Epithelial cell of esophagus (primary cell): ENCODE results near the gene SYT14.

Experiments
- DNase-seq: peaks from one replicate; pipeline ENCODE4 v3.0.0; 2010; ENCODE audit warnings: low read depth
- H3K4me3 ChIP-seq: 2 replicates; pipeline ENCODE4 v1.5.1; 2011; ENCODE audit warnings: mild to moderate bottlenecking, low read length, control low read depth
- TF ChIP-seq, protein P1 (sequence below): IDR thresholded peaks from 2 replicates; pipeline ENCODE4 v1.5.1; 2011; ENCODE audit warnings: low read depth, mild to moderate bottlenecking, low read length, control low read depth, inconsistent platforms; ENCODE audit not compliant: insufficient read depth; ENCODE audit errors: missing control alignments

Gene SYT14

DNA sequence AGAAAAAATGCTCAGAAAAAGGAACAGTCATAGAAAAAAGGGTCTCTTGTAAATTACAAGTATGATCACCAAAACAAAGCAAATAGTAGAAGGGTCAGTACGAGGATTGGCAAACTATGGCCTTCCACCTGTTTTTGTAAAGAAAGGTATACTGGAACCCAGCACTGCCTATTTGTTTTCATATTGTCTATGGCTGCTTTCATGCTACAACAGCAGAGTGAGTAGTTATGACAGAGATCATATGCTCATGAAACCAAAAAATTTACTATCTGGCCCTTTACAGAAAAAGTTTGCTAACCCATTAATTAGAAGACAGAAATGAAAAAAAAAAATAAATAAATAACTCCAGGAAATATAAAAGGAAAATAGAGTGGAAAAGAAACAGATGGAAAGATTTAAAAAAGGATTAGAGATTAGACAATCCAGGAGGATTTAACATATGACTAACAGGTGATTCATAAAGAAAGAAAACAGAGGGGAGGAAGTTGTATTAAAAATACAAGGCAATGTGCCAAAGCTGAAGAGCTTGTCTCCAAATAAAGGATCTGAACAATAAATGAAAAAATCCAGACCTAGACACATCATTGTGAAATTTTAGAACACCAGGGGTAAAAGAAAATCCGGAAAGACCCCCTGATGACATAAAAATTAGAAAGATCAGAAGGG is 186.0 kb downstream of the SYT14 start:
- H3K4me3 ChIP-seq, result no peak overlapping the region
- TF ChIP-seq, protein P1, sequence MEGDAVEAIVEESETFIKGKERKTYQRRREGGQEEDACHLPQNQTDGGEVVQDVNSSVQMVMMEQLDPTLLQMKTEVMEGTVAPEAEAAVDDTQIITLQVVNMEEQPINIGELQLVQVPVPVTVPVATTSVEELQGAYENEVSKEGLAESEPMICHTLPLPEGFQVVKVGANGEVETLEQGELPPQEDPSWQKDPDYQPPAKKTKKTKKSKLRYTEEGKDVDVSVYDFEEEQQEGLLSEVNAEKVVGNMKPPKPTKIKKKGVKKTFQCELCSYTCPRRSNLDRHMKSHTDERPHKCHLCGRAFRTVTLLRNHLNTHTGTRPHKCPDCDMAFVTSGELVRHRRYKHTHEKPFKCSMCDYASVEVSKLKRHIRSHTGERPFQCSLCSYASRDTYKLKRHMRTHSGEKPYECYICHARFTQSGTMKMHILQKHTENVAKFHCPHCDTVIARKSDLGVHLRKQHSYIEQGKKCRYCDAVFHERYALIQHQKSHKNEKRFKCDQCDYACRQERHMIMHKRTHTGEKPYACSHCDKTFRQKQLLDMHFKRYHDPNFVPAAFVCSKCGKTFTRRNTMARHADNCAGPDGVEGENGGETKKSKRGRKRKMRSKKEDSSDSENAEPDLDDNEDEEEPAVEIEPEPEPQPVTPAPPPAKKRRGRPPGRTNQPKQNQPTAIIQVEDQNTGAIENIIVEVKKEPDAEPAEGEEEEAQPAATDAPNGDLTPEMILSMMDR, result no peak
- peak; percentile 59 for DNase-seq

DNA sequence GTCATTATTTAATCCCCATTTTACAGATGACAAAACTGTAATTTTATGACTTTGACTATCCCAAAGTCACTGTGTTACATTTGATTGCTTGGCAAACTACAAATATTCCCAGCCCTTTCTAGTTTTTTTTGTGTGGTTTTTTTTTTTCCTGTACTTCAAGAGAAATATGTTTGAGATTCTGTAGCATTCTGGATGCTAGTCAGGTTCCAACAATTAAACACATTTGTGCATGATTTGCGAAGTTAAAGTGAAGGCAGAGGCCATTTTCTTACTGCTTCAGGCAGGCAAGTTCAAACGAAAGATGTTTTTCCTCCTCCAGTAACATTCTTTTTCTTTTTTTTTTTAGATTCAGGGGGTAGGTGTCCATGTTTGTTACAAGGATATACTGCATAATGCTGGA is 186.7 kb downstream of the SYT14 start:
- no peak for DNase-seq
- no peak overlapping the region for H3K4me3 ChIP-seq
- TF ChIP-seq, protein P1, result no peak

DNA sequence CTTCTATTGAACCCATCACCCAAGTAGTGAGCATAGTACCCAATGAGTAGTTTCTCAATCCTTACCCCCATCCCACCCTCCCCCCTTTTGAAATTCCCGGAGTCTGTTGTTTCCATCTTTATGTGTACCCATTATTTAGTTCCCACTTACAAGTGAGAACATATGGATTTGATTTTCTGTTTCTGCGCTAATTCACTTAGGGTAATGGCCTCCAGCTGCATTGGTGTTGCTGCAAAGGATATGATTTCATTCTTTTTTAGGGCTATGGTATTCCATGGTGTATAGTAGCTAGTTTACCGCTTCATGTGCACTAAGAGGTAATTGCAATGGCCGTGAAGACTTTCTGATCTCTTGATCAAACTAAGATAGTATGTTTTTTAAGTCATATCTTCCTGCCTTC is 187.1 kb downstream of the SYT14 start:
- TF ChIP-seq, protein P1, result no peak
- no peak for DNase-seq
- H3K4me3 ChIP-seq, result no peak overlapping the region

DNA sequence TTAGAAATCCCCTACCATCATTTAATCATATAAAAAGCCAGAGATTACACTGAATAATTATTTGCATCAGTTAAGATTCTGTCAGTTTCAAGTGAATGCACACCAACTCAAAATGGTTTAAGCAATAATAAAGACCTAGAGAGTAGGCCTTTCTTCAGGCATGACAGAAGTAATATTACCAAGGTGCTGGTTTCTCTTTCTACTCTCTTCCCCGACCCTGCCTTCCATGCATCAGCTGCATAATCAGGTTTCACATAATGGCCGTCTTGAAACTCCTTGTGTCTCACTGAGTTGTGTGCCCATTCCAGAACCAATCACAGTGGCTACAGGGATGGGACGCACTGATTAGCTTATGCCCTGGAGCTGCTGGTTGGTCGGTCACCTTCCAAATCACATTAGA is 191.1 kb downstream of the SYT14 start:
- DNase-seq, result no peak
- TF ChIP-seq, protein P1, result no peak
- H3K4me3 ChIP-seq, result no peak overlapping the region

DNA sequence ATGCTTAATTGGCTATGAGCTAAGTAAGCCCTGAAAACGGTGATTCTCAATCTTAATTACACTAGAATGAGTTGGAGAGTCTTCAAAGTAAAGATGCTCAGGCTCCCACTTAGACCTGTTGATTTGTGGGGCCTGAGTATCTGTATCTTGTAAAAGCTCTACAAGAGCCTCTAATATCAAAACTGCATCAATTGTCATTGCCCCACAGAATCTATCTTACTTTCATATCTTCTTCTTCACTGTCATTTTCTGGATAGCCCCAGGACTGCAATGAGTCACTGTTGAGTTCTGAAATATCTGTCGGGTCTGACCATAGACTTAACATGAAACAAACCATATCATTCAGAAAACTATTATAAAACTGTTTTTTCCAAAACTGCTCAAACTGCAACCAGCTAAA is 191.7 kb downstream of the SYT14 start:
- peak; percentile 14 for DNase-seq
- H3K4me3 ChIP-seq, result no peak overlapping the region
- TF ChIP-seq, protein P1, result no peak

DNA sequence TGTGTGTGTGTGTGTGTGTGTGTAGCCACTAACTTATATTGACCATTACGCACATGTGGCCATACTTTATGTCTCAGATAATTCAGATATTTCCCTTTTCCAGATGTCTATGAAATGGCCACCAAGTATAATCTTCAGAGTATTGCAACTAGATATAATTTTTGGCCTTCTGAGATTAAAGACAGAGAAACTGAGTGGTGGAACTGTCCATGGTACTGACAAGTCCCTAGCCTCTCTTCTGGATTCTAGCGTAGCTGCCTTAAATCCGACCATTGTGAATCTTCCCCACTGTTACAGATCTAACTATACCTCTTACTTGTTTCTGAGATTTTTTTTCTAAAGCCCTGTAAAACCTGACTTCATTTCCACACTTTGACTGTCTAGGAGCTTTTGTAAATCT is 194.6 kb downstream of the SYT14 start:
- H3K4me3 ChIP-seq, result no peak overlapping the region
- TF ChIP-seq, protein P1, result no peak
- peak; percentile 59 for DNase-seq

DNA sequence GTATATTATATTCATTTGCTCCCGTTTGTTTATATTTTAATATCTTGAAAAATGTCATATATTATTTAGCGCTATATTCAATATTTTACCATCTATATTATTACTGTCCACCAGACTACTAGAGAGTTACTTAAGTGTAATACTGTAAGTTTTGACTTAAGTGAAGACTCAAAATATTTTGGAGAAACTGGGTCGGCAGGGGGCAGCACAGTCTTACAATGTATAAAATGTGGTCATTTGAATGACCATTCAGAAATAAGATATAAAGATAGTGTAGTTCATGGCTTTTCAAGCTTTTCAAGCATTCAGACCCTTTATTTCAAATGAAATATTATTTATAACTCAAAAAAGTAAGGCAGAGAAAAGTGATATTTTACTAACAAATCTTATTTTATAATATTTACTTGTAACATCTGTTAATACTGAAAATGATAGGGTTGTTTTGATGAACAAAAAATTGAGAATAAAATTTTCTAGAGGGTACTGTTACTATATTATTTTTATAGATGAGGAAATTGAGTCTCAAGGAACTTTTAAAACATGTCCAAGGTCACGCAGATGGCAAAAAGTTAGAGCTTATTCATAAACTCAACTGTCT is 205.5 kb downstream of the SYT14 start:
- DNase-seq, result peak; percentile 77
- TF ChIP-seq, protein P1, result peak; percentile 58
- no peak overlapping the region for H3K4me3 ChIP-seq
